GM13977 (cell line): ENCODE measurements around the gene GDAP1L1.

Experiments used
- DNase-seq: peaks from one replicate; pipeline ENCODE4 v3.0.0; 2012; ENCODE audit warnings: low spot score
- in situ Hi-C: fragments of 300-500 bp; cut with MboI; formaldehyde crosslinking; loops from one replicate; pipeline ENCODE4 v1.12.0; 2022; ENCODE audit warnings: low sequenced_read_pairs, low pct_unique_long_range_greater_than_20kb, mixed read lengths, inconsistent platforms; ENCODE audit not compliant: unreplicated experiment
- TF ChIP-seq, protein P1 (sequence below): IDR thresholded peaks from 2 replicates; pipeline ENCODE4 v1.5.1; 2012; ENCODE audit warnings: mild to moderate bottlenecking, control low read depth; ENCODE audit not compliant: insufficient read depth; ENCODE audit errors: extremely low read depth, missing control alignments

The GDAP1L1 gene

DNA sequence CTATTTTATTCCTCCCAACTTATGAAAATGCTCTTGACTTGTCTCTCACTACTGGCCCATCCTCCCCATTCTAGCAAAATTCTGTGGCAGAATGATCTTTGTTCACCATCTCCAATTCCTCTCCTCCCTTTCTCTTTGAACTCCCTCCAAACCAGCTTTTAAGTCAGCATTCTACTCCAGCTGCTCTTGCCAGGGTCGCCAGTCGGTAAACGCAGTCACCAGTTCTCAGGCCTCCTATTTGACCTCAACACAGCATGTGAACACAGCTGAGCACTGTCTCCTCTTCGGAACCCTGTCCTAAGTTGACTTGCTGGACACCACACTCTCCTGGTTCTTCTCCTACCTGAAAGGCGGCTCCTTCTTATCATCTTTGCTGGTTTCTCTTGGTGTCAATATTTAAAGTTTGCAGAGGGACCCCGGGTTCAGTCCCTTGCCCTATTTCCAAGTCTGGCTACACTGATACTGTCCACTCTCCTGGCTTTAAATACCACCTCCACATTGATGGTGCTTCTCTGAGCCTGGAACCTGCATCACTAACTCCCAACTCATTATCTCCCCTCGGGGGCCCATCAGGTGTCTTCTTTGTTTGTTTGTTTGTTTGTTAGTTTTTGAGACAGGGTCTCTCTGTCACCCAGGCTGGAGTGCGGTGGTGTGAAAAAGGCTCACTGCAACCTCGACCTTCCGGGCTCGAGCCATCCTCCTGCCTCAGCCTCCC, 27.4 kb downstream of the GDAP1L1 start:
- in situ Hi-C loops = no loop called here
- no peak for DNase-seq
- TF ChIP-seq, protein P1, sequence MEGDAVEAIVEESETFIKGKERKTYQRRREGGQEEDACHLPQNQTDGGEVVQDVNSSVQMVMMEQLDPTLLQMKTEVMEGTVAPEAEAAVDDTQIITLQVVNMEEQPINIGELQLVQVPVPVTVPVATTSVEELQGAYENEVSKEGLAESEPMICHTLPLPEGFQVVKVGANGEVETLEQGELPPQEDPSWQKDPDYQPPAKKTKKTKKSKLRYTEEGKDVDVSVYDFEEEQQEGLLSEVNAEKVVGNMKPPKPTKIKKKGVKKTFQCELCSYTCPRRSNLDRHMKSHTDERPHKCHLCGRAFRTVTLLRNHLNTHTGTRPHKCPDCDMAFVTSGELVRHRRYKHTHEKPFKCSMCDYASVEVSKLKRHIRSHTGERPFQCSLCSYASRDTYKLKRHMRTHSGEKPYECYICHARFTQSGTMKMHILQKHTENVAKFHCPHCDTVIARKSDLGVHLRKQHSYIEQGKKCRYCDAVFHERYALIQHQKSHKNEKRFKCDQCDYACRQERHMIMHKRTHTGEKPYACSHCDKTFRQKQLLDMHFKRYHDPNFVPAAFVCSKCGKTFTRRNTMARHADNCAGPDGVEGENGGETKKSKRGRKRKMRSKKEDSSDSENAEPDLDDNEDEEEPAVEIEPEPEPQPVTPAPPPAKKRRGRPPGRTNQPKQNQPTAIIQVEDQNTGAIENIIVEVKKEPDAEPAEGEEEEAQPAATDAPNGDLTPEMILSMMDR = no peak

GRCh38 chr20:44279228-44279627, 32.1 kb downstream of the GDAP1L1 start:
- DNase-seq = no peak
- in situ Hi-C loops = no loop called here
- TF ChIP-seq, protein P1 = no peak

GRCh38 chr20:44280387-44280786, 33.3 kb downstream of the GDAP1L1 start:
- DNase-seq = no peak
- TF ChIP-seq, protein P1 = no peak
- in situ Hi-C loops = no loop called here

DNA sequence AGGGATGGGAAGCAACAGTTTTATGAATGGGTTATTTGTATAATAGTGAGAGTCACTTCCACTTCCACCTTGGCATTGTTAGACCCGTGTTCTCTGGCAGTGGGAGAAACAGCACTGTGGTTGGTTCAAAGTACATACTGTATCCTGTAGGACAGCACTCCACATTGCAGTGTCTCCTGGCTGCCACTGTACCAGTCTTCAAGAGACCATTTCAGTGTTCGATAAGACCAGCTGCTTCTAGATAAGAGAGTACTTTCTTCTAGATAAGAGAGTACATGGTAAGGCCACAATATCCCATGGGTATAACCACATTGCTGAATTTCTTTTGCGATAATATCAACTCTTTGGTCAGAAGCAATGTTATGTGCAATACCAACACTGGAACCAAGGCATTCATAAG, 35.1 kb downstream of the GDAP1L1 start:
- no peak for DNase-seq
- in situ Hi-C loops = no loop called here
- TF ChIP-seq, protein P1 = no peak

DNA sequence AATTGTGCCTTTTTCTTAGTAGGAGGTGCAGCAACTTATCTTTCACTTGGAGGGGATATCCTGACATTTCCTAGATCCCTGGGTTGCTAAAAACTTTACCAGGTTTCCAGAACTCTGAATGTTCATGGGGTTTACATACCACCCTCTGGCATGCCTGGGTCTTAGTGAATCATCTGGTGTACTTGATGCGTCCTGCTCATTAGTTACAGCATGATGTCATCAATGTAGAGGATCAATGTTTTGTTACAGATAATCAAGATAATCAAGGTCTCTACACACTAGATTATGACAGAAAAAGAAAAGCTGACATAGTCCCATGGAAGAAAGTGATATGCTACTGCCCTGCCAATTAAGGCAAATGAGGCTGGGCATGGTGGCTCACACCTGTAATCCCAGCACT, 36.9 kb downstream of the GDAP1L1 start:
- TF ChIP-seq, protein P1 = no peak
- no peak for DNase-seq
- in situ Hi-C loops = no loop called here

GRCh38 chr20:44287272-44288097, 40.4 kb downstream of the GDAP1L1 start:
- in situ Hi-C loops = no loop called here
- TF ChIP-seq, protein P1 = no peak
- no peak for DNase-seq
